SK-N-DZ (cell line): Measurements from ENCODE around the gene IFT122.

Experiments
- DNase-seq: peaks from one replicate; pipeline ENCODE4 v3.0.0-alpha.2; 2015; ENCODE audit warnings: low spot score

IFT122 gene

GRCh38 chr3:129556890-129557547, 117.0 kb downstream of the IFT122 start:
- DNase-seq, result no peak

DNA sequence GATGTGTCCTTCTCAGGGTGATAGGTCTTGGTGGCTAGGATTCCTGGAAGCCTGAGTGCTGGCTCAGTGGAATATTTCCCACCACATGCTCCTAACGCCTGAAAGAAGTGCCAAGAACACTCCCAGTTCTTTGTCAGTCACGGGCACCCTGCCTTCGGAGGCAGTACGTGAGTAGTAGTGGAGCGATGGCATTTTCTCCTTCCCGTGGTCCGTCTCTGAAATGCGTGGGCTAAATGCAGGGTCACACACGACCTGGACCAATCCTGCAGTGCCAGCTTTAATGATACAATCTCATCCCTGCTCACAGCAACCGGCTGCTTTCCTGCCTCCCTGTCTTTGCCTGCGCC, 117.5 kb downstream of the IFT122 start:
- no peak for DNase-seq

DNA sequence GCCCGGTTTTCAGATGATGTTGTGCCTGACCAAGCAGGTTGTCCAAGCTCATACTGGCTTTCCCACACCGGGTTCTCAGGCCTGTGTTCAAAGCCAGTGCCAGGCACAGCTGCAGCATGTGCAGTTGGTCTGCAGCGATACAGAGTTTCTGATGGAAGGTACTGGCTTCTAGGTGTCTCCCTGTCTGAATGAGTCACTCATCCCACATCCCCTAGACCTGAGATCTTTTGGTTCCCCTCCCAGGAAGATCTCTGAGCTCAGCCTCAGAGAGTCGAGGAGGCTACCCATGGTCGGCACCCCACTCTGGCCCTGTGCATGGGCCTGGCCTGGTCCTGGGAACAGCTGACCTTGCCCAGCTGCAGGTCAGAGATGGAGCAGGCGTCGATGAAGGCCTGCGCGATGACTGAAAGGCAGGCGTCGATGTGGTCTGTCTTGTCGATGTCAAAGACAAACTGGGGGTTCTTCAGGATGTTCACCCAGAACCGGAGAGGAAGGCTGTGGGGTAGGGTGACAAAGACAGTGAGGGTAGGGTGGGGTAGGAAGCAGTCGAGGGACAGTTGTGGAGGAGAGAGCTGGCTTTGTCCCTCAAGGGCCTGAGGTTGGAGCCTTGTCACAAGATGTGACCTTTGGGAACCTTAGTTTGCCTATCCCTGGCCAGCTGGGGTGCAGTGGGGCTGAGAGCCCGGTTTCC, 118.2 kb downstream of the IFT122 start:
- no peak for DNase-seq

DNA sequence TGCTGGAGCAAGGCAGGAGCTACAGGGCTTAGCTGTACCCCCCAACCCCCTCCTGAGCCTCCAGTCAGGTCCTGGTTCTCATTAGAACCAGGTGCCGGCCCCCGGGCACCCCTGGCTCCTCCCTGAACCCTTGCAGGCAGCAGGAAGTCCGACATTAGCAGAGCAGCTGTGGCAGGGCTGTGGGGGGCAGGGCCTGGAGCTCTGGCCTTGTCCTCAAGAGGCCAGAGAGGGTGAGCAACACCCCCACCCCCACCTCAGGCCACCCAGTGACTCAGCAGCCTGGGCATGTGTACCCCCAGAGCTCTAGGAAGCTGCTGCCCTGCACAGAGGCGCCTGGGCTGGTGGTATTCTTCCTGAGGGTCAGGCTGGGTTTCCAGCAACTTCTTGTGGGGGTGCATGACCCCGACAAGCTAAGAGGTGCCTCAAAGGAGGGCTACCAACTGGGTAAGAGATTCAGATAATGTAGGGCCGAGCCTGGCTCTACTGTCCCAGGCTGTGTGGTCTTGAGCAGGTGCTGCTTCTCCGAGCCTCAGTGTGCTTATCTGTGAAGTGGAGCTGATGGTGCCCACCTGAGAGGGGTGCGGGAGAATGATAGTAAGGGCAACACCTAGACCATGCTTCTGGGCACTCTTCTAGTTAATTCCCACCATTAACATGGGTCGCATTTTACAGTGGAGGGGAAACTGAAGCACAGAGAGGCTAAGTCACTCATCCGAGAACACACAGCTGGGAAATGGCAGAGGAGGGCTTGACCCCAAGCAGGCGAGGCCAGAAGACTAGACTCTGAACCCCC, 118.9 kb downstream of the IFT122 start:
- DNase-seq, result no peak

DNA sequence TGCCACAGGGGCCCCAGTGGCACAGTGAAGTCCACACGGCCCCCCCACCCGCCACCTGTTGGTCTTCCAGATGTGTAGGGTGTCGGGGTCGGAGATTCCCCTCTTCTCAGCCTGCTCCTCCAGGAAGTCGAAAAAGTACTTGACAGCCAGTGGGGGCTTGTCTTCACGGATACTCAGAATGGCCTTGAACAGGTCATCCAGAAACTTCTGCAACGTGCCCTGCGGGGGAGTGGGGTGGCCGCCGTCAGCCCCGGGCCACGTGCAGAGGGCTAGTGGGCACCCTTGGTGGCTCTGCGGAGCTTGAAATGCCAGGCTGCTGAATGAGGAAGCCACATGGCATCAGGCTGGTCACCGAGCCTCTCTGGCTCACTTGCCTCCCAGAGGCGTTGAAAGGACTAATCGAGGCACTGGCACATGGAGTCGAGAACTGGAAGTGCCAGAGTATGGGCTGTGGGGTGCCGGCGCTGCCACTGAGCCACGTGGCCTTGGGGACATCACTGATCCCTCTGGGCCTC, 119.6 kb downstream of the IFT122 start:
- DNase-seq, result no peak

DNA sequence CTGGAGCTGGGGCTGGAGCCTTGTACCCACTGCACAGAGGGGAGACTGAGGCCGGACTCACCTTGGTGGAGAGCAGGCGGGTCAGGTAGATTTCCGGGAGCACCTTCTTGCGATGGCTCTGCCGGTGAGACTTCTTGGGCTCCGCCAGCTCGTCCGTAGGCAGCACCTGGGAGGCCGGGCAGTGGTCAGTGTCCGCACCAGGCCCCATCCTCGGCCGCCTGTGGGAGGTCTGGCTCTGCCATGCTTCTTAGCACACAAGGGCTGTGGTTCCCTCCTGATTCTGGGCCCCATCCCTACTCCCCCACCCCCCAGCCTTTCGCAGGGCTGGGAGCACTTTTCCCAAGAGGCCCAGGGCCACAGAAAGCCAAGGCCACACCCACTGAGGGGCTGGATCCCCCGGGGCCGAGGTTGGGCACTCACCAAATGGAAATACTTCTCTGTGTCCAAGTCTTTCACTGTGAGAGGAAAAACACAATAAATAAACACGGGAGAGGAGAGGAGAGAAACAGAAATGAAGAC, 120.3 kb downstream of the IFT122 start:
- peak; percentile 41 for DNase-seq

GRCh38 chr3:129560911-129561594, 121.0 kb downstream of the IFT122 start:
- peak; percentile 78 for DNase-seq

GRCh38 chr3:129561619-129562248, 121.7 kb downstream of the IFT122 start:
- DNase-seq, result no peak

- no peak for DNase-seq
Measured at GRCh38 chr3:129562803-129563202, 122.8 kb downstream of the IFT122 start.

GRCh38 chr3:129563332-129563731, 123.3 kb downstream of the IFT122 start:
- no peak for DNase-seq

- DNase-seq, result no peak
Measured at GRCh38 chr3:129563850-129564535, 124.0 kb downstream of the IFT122 start.

DNA sequence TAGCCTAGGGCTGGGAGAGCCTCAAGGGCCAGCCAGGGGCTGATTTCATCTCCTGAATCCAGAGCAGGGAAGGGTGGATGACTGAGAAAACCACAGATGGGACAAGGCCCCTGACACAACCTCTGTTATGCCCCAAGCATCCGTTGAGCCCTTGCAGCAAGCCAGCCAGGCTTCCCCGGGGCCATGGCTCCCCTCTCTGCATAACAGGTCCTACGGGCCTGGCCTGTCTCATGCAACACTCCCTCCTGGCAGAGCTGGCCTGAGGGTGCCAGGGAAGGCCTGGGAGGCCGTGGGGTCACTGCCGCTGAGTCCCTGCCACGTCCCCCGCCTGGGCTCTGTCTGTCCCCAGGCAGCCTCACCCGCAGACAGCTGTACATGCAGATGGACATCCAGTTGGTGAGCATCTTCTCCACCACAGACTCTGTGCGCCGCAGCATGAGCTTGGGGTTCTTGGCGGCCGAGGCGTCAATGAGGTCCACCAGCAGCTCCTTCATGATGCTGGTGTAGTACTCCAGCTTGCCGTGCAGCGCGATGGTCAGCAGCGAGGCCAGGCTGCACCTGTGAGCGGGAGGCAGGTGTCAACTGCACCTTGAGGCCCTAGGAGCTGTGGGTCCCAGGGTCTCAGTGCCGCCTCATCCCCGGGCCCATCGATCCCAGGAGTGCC, 125.1 kb downstream of the IFT122 start:
- no peak for DNase-seq

GRCh38 chr3:129565902-129566301, 125.9 kb downstream of the IFT122 start:
- no peak for DNase-seq

DNA sequence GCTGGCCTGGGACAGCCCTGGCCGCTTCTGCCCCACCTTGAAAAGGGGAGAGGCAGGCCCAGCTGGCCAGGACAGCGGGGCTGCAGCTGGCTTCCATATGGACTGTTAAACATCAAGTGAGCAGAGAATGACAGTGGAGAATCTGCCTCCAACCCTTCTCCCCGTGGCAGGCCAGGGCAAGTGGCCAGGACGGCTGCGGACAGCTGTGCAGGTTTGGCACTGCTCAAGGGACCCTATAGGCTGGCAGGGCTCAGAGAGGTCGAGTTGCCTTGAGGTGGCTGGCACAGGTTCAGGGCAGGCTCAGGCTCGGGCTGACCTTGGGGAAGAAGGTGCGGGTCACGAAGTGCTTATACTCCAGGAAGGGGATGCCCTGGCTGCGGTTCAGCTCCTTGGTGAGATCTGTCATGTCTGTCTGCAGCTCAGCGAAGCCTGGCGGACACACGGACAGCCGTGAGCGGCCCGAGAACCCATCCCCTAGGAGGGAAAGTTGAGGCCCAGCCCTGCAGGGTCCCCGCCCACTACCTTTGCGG, 127.2 kb downstream of the IFT122 start:
- no peak for DNase-seq

- DNase-seq, result no peak
Measured at GRCh38 chr3:129567939-129568338, 127.9 kb downstream of the IFT122 start.

GRCh38 chr3:129569856-129570255, 129.8 kb downstream of the IFT122 start:
- DNase-seq, result no peak
